ENCODE results near the gene DOCK7. TPM values are rescaled to one million over a fixed set of nuclear protein-coding genes. Genes with fewer than 3 reads are reported as not detected.

DOCK7 gene
- total and polyA plus RNA-seq, 2 of the 13 experiments (the other 11 are each of a cell fraction or from before 2014, with no cell fraction given), result 45.7 to 67.2 TPM

GRCh38 chr1:62687903-62688686, at the start of gene DOCK7 (continued):
- TF ChIP-seq MTA1 (CRISPR knock-in tag; IDR thresholded peaks at IDR 0.05; ENCODE audit: borderline replicate concordance) (no peak), DR1 (CRISPR knock-in tag; IDR thresholded peaks at IDR 0.05) (no peak; the same call in 1 of the 2 replicates), ZFYVE20 (CRISPR knock-in tag; IDR thresholded peaks at IDR 0.05; ENCODE audit: borderline replicate concordance, low read depth) (no peak), ZNF33A (CRISPR knock-in tag; IDR thresholded peaks at IDR 0.05; ENCODE audit: borderline replicate concordance) (no peak), ZNF224 (CRISPR knock-in tag; IDR thresholded peaks at IDR 0.05) (no peak), PRDM15 (CRISPR knock-in tag; IDR thresholded peaks at IDR 0.05) (no peak; the same call in 1 of the 2 replicates), ZNF207 (IDR thresholded peaks at IDR 0.05; ENCODE audit: borderline replicate concordance) (no peak), SRSF1 (optimal IDR thresholded peaks at IDR 0.05; ENCODE audit: low read depth, low read length) (no peak), ARID3A (IDR thresholded peaks at IDR 0.05; ENCODE audit: low read depth, low read length) (no peak; the same call in 1 of the 2 replicates), ZSCAN12 (CRISPR knock-in tag; IDR thresholded peaks at IDR 0.05) (no peak), MIER3 (CRISPR knock-in tag; IDR thresholded peaks at IDR 0.05; ENCODE audit: borderline replicate concordance) (no peak), ARID2 (CRISPR knock-in tag; IDR thresholded peaks at IDR 0.05; ENCODE audit: borderline replicate concordance) (no peak), REL (CRISPR knock-in tag; conservative IDR thresholded peaks at IDR 0.05) (no peak)
- TF ChIP-seq, protein P1, sequence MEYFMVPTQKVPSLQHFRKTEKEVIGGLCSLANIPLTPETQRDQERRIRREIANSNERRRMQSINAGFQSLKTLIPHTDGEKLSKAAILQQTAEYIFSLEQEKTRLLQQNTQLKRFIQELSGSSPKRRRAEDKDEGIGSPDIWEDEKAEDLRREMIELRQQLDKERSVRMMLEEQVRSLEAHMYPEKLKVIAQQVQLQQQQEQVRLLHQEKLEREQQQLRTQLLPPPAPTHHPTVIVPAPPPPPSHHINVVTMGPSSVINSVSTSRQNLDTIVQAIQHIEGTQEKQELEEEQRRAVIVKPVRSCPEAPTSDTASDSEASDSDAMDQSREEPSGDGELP (IDR thresholded peaks at IDR 0.05; ENCODE audit: borderline replicate concordance, low read depth), result no peak; the same call in 1 of the 2 replicates
- TF ChIP-seq, protein P2, sequence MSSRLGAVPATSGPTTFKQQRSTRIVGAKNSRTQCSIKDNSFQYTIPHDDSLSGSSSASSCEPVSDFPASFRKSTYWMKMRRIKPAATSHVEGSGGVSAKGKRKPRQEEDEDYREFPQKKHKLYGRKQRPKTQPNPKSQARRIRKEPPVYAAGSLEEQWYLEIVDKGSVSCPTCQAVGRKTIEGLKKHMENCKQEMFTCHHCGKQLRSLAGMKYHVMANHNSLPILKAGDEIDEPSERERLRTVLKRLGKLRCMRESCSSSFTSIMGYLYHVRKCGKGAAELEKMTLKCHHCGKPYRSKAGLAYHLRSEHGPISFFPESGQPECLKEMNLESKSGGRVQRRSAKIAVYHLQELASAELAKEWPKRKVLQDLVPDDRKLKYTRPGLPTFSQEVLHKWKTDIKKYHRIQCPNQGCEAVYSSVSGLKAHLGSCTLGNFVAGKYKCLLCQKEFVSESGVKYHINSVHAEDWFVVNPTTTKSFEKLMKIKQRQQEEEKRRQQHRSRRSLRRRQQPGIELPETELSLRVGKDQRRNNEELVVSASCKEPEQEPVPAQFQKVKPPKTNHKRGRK (CRISPR knock-in tag; IDR thresholded peaks at IDR 0.05), result no peak
- TF ChIP-seq, protein P3, sequence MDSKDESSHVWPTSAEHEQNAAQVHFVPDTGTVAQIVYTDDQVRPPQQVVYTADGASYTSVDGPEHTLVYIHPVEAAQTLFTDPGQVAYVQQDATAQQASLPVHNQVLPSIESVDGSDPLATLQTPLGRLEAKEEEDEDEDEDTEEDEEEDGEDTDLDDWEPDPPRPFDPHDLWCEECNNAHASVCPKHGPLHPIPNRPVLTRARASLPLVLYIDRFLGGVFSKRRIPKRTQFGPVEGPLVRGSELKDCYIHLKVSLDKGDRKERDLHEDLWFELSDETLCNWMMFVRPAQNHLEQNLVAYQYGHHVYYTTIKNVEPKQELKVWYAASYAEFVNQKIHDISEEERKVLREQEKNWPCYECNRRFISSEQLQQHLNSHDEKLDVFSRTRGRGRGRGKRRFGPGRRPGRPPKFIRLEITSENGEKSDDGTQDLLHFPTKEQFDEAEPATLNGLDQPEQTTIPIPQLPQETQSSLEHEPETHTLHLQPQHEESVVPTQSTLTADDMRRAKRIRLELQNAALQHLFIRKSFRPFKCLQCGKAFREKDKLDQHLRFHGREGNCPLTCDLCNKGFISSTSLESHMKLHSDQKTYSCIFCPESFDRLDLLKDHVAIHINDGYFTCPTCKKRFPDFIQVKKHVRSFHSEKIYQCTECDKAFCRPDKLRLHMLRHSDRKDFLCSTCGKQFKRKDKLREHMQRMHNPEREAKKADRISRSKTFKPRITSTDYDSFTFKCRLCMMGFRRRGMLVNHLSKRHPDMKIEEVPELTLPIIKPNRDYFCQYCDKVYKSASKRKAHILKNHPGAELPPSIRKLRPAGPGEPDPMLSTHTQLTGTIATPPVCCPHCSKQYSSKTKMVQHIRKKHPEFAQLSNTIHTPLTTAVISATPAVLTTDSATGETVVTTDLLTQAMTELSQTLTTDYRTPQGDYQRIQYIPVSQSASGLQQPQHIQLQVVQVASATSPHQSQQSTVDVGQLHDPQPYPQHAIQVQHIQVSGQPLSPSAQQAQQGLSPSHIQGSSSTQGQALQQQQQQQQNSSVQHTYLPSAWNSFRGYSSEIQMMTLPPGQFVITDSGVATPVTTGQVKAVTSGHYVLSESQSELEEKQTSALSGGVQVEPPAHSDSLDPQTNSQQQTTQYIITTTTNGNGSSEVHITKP (CRISPR knock-in tag; IDR thresholded peaks at IDR 0.05; ENCODE audit: low read depth), result no peak

Data from HepG2 (cell line).